ENCODE data around the gene LRFN5. TPM values are rescaled to one million over a fixed set of nuclear protein-coding genes. Genes with fewer than 3 reads are reported as not detected.

Gene LRFN5
- polyA plus RNA-seq, 1 of the 3 experiments (the other 2 are of a cell fraction), result not detected

DNA sequence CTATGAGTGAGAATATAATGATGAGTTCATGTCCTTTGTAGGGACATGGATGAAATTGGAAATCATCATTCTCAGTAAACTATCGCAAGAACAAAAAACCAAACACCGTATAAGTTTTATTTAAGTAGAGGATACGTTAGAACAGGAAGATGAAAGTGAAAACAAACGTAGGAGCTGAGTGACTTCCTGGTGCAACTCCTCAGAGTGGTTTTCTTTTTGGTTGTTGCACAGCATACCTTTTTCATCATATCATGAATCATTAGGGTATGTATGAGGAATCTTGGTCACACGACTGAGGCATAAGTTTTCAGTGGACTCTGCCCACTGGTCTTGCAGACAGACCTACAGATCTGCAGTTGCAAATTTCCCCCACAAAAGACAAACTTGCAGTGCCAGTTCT lies 199.0 kb downstream of the LRFN5 start:
- POLR2A ChIA-PET, result no interaction called here
- Histone ChIP-seq H3K4me3 (ENCODE audit: low read depth in 2 of 2, low read length in 1 of 2) (no peak overlapping the region), H4K20me1 (ENCODE audit: insufficient read depth) (no peaks in the 10 kb centered on the region), H2AFZ (ENCODE audit: low read depth) (no peak overlapping the region), H3K79me2 (ENCODE audit: insufficient read depth) (no peaks in the 10 kb centered on the region), H3K9me3 (no peaks in the 10 kb centered on the region), H3K9ac (no peak overlapping the region), H3K27ac (ENCODE audit: low read depth in 2 of 2, low read length in 1 of 2) (no peak overlapping the region), H3K27me3 (ENCODE audit: insufficient read depth) (no peaks in the 10 kb centered on the region), H3F3A (replicated peaks; ENCODE audit: insufficient read depth) (no peaks in the 10 kb centered on the region), H3K9me2 (no peaks in the 10 kb centered on the region), H3K4me2 (no peak overlapping the region), H3K4me1 (ENCODE audit: control insufficient read depth in 1 of 2, insufficient read depth in 2 of 2, low read depth in 1 of 2, low read length in 1 of 2) (no peaks in the 10 kb centered on the region), H3K36me3 (replicated peaks in 1 of 2; ENCODE audit: control insufficient read depth in 1 of 2, insufficient read depth in 2 of 2, low read length in 1 of 2) (no peaks in the 10 kb centered on the region)
- CTCF ChIA-PET, result no interaction called here
- no peak for DNase-seq
- 4% methylated on average over 4 of the region's 5 CpGs for WGBS (ENCODE audit: low lambda C conversion rate)
- TF ChIP-seq EP300 (IDR thresholded peaks at IDR 0.05; ENCODE audit: borderline replicate concordance in 1 of 2, low read depth in 1 of 2, low read length in 1 of 2), result no peak
- TF ChIP-seq GABPA (IDR thresholded peaks at IDR 0.05; ENCODE audit: low read depth), result no peak
- TF ChIP-seq, protein P1, sequence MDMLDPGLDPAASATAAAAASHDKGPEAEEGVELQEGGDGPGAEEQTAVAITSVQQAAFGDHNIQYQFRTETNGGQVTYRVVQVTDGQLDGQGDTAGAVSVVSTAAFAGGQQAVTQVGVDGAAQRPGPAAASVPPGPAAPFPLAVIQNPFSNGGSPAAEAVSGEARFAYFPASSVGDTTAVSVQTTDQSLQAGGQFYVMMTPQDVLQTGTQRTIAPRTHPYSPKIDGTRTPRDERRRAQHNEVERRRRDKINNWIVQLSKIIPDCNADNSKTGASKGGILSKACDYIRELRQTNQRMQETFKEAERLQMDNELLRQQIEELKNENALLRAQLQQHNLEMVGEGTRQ (IDR thresholded peaks at IDR 0.05; ENCODE audit: borderline replicate concordance, low read depth, low read length), result no peak
- no peak for TF ChIP-seq SMC3 (IDR thresholded peaks at IDR 0.05; ENCODE audit: low read depth, low read length)
- TF ChIP-seq, protein P2, sequence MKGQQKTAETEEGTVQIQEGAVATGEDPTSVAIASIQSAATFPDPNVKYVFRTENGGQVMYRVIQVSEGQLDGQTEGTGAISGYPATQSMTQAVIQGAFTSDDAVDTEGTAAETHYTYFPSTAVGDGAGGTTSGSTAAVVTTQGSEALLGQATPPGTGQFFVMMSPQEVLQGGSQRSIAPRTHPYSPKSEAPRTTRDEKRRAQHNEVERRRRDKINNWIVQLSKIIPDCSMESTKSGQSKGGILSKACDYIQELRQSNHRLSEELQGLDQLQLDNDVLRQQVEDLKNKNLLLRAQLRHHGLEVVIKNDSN (IDR thresholded peaks at IDR 0.05; ENCODE audit: borderline replicate concordance, low read depth), result no peak
- TF ChIP-seq POLR2AphosphoS5 (IDR thresholded peaks at IDR 0.05; ENCODE audit: low read depth, low read length), result no peak
- TF ChIP-seq, protein P3, sequence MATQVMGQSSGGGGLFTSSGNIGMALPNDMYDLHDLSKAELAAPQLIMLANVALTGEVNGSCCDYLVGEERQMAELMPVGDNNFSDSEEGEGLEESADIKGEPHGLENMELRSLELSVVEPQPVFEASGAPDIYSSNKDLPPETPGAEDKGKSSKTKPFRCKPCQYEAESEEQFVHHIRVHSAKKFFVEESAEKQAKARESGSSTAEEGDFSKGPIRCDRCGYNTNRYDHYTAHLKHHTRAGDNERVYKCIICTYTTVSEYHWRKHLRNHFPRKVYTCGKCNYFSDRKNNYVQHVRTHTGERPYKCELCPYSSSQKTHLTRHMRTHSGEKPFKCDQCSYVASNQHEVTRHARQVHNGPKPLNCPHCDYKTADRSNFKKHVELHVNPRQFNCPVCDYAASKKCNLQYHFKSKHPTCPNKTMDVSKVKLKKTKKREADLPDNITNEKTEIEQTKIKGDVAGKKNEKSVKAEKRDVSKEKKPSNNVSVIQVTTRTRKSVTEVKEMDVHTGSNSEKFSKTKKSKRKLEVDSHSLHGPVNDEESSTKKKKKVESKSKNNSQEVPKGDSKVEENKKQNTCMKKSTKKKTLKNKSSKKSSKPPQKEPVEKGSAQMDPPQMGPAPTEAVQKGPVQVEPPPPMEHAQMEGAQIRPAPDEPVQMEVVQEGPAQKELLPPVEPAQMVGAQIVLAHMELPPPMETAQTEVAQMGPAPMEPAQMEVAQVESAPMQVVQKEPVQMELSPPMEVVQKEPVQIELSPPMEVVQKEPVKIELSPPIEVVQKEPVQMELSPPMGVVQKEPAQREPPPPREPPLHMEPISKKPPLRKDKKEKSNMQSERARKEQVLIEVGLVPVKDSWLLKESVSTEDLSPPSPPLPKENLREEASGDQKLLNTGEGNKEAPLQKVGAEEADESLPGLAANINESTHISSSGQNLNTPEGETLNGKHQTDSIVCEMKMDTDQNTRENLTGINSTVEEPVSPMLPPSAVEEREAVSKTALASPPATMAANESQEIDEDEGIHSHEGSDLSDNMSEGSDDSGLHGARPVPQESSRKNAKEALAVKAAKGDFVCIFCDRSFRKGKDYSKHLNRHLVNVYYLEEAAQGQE (IDR thresholded peaks at IDR 0.05; ENCODE audit: low read depth, low read length), result no peak

DNA sequence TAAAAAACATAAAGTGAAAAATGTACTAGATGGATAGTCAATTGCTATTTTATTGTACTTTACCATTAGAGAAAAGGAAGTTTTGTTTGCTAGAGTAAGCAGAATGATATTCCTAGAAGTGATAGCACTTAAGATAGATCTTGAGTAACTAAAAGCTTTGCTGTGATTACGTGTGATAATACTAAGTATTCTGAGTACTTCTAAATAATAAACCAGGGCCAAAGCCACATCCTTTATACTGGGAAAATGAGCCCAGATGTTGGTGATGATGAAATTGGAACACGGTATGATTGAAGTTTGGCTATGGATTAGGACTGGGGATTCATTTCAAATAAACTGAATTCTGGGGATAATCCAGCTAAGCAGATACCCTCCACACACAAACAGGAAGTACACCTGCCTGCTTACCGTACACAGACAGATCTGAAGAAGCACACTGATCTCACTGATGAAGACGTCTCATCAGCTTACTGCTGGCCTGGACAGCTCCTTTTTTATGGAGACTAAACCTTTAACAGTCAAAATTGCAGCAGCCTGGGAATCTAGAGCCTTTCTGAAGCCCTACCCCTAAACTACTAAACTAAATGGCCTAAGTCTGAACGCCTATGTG lies 199.8 kb downstream of the LRFN5 start:
- Histone ChIP-seq H2AFZ (ENCODE audit: low read depth) (no peak overlapping the region), H3K4me3 (ENCODE audit: low read depth in 2 of 2, low read length in 1 of 2) (no peak overlapping the region), H3K4me2 (no peak overlapping the region), H3K79me2 (ENCODE audit: insufficient read depth) (no peaks in the 10 kb centered on the region), H3K9me2 (no peaks in the 10 kb centered on the region), H3F3A (replicated peaks; ENCODE audit: insufficient read depth) (no peaks in the 10 kb centered on the region), H3K9ac (no peak overlapping the region), H3K4me1 (ENCODE audit: control insufficient read depth in 1 of 2, insufficient read depth in 2 of 2, low read depth in 1 of 2, low read length in 1 of 2) (no peaks in the 10 kb centered on the region), H4K20me1 (ENCODE audit: insufficient read depth) (no peaks in the 10 kb centered on the region), H3K27ac (ENCODE audit: low read depth in 2 of 2, low read length in 1 of 2) (no peak overlapping the region), H3K9me3 (no peaks in the 10 kb centered on the region), H3K36me3 (replicated peaks in 1 of 2; ENCODE audit: control insufficient read depth in 1 of 2, insufficient read depth in 2 of 2, low read length in 1 of 2) (no peaks in the 10 kb centered on the region), H3K27me3 (ENCODE audit: insufficient read depth) (no peaks in the 10 kb centered on the region)
- WGBS (ENCODE audit: low lambda C conversion rate), result 11% methylated on average over 5 of the region's 5 CpGs
- POLR2A ChIA-PET, result no interaction called here
- TF ChIP-seq, protein P4, sequence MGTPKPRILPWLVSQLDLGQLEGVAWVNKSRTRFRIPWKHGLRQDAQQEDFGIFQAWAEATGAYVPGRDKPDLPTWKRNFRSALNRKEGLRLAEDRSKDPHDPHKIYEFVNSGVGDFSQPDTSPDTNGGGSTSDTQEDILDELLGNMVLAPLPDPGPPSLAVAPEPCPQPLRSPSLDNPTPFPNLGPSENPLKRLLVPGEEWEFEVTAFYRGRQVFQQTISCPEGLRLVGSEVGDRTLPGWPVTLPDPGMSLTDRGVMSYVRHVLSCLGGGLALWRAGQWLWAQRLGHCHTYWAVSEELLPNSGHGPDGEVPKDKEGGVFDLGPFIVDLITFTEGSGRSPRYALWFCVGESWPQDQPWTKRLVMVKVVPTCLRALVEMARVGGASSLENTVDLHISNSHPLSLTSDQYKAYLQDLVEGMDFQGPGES (IDR thresholded peaks at IDR 0.05; ENCODE audit: low read depth, low read length), result no peak
- TF ChIP-seq MEF2A (IDR thresholded peaks at IDR 0.05; ENCODE audit: borderline replicate concordance, low read depth), result no peak
- TF ChIP-seq ELF1 (IDR thresholded peaks at IDR 0.05), result no peak
- TF ChIP-seq CTCF (IDR thresholded peaks at IDR 0.05), result no peak
- no peak for TF ChIP-seq NFIC (IDR thresholded peaks at IDR 0.05; ENCODE audit: borderline replicate concordance)
- no peak for TF ChIP-seq MAX (IDR thresholded peaks at IDR 0.05; ENCODE audit: low read depth)
- no peak for TF ChIP-seq JUND (IDR thresholded peaks at IDR 0.05)
- TF ChIP-seq GATA2 (CRISPR knock-in tag; IDR thresholded peaks at IDR 0.05), result no peak
- TF ChIP-seq MXI1 (IDR thresholded peaks at IDR 0.05; ENCODE audit: low read depth, low read length), result no peak
- no peak for TF ChIP-seq RCOR1 (IDR thresholded peaks at IDR 0.05; ENCODE audit: low read length)
- no peak for TF ChIP-seq YY1 (IDR thresholded peaks at IDR 0.05; ENCODE audit: low read depth)
- no peak for TF ChIP-seq FOXJ3 (CRISPR knock-in tag; IDR thresholded peaks at IDR 0.05)
- TF ChIP-seq CHD2 (IDR thresholded peaks at IDR 0.05; ENCODE audit: low read length, partially characterized antibody), result no peak
- no peak for TF ChIP-seq GABPA (IDR thresholded peaks at IDR 0.05; ENCODE audit: low read depth)
- CTCF ChIA-PET, result no interaction called here
- DNase-seq, result no peak

Data from SK-N-SH (cell line).